ENCODE results near the gene MORC3. TPM values are rescaled to one million over a fixed set of nuclear protein-coding genes. Genes with fewer than 3 reads are reported as not detected.
A peak's percentile ranks its signal among the peaks of the same experiment; 100 is the strongest.

Gene MORC3
- total and polyA plus RNA-seq, 9 of the 15 experiments (the other 6 are each of a cell fraction or from before 2014, with no cell fraction given): 12.7 to 53.7 (median 36.0) TPM

- TF ChIP-seq, protein P1, sequence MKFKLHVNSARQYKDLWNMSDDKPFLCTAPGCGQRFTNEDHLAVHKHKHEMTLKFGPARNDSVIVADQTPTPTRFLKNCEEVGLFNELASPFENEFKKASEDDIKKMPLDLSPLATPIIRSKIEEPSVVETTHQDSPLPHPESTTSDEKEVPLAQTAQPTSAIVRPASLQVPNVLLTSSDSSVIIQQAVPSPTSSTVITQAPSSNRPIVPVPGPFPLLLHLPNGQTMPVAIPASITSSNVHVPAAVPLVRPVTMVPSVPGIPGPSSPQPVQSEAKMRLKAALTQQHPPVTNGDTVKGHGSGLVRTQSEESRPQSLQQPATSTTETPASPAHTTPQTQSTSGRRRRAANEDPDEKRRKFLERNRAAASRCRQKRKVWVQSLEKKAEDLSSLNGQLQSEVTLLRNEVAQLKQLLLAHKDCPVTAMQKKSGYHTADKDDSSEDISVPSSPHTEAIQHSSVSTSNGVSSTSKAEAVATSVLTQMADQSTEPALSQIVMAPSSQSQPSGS (CRISPR knock-in tag; IDR thresholded peaks at IDR 0.05): no peak
- TF ChIP-seq JUN (IDR thresholded peaks at IDR 0.05; ENCODE audit: borderline replicate concordance, low read depth, low read length) (no peak; the same call in 1 of the 2 replicates), JUN (CRISPR knock-in tag; IDR thresholded peaks at IDR 0.05; ENCODE audit: borderline replicate concordance) (no peak), ZNF311 (CRISPR knock-in tag; IDR thresholded peaks at IDR 0.05) (no peak), ELF2 (CRISPR knock-in tag; IDR thresholded peaks at IDR 0.05) (no peak), KDM2B (CRISPR knock-in tag; IDR thresholded peaks at IDR 0.05) (no peak), ZNF134 (CRISPR knock-in tag; conservative IDR thresholded peaks at IDR 0.05) (no peak), RBM17 (IDR thresholded peaks at IDR 0.05; ENCODE audit: borderline replicate concordance, low read depth, low read length) (no peak), FOXA3 (CRISPR knock-in tag; conservative IDR thresholded peaks at IDR 0.05 in 1 of 2, IDR thresholded peaks at IDR 0.05 in 1 of 2) (no peak), TBP (optimal IDR thresholded peaks at IDR 0.05; ENCODE audit: low read depth, low read length) (peak; percentile 31), ADNP (tag; IDR thresholded peaks at IDR 0.05) (no peak), ZNF282 (CRISPR knock-in tag; IDR thresholded peaks at IDR 0.05) (no peak), ILF3 (IDR thresholded peaks at IDR 0.05; ENCODE audit: borderline replicate concordance) (no peak), RFX5 (IDR thresholded peaks at IDR 0.05; ENCODE audit: low read depth, low read length) (no peak), ETV1 (tag; conservative IDR thresholded peaks at IDR 0.05; ENCODE audit: low read depth) (peak; percentile 79), TARDBP (IDR thresholded peaks at IDR 0.05) (no peak), HLTF (IDR thresholded peaks at IDR 0.05) (no peak), MBD2 (IDR thresholded peaks at IDR 0.05; ENCODE audit: borderline replicate concordance, low read depth) (no peak), ZNF121 (CRISPR knock-in tag; conservative IDR thresholded peaks at IDR 0.05) (no peak; the same call in 1 of the 2 replicates), SMARCA4 (IDR thresholded peaks at IDR 0.05) (peak; percentile 36; the same call in 1 of the 2 replicates), HDAC3 (IDR thresholded peaks at IDR 0.05; ENCODE audit: borderline replicate concordance, partially characterized antibody) (no peak), ZNF511 (CRISPR knock-in tag; IDR thresholded peaks at IDR 0.05) (no peak), DIDO1 (tag; IDR thresholded peaks at IDR 0.05; ENCODE audit: low read depth) (no peak), ETV6 (IDR thresholded peaks at IDR 0.05; ENCODE audit: borderline replicate concordance in 1 of 2, low read depth in 2 of 2, low read length in 1 of 2) (no peak), ETV6 (CRISPR knock-in tag; IDR thresholded peaks at IDR 0.05; ENCODE audit: borderline replicate concordance) (no peak), SREBF2 (CRISPR knock-in tag; IDR thresholded peaks at IDR 0.05) (no peak), ZNF431 (CRISPR knock-in tag; IDR thresholded peaks at IDR 0.05) (no peak), NRF1 (conservative IDR thresholded peaks at IDR 0.05 in 1 of 2, IDR thresholded peaks at IDR 0.05 in 1 of 2) (peak; percentile 70 to 74), NFXL1 (CRISPR knock-in tag; IDR thresholded peaks at IDR 0.05) (no peak)
- TF ChIP-seq, protein P2, sequence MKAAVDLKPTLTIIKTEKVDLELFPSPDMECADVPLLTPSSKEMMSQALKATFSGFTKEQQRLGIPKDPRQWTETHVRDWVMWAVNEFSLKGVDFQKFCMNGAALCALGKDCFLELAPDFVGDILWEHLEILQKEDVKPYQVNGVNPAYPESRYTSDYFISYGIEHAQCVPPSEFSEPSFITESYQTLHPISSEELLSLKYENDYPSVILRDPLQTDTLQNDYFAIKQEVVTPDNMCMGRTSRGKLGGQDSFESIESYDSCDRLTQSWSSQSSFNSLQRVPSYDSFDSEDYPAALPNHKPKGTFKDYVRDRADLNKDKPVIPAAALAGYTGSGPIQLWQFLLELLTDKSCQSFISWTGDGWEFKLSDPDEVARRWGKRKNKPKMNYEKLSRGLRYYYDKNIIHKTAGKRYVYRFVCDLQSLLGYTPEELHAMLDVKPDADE (conservative IDR thresholded peaks at IDR 0.05; ENCODE audit: control insufficient read depth, low read depth, low read length): no peak
These were observed 21.9 kb upstream of the MORC3 start (continued) for GRCh38 chr21:36297938-36298572.
